GM21367 (cell line): ENCODE measurements around the gene SETD3.
A peak's percentile ranks its signal among the peaks of the same experiment; 100 is the strongest.

Source experiments
- ATAC-seq: cut with Tn5 transposase; IDR thresholded peaks from one replicate; pipeline ENCODE4 v1.9.1; 2021; ENCODE audit not compliant: unreplicated experiment

SETD3 gene

GRCh38 chr14:99460793-99461192, 19.9 kb downstream of the SETD3 start:
- ATAC-seq, result no peak

DNA sequence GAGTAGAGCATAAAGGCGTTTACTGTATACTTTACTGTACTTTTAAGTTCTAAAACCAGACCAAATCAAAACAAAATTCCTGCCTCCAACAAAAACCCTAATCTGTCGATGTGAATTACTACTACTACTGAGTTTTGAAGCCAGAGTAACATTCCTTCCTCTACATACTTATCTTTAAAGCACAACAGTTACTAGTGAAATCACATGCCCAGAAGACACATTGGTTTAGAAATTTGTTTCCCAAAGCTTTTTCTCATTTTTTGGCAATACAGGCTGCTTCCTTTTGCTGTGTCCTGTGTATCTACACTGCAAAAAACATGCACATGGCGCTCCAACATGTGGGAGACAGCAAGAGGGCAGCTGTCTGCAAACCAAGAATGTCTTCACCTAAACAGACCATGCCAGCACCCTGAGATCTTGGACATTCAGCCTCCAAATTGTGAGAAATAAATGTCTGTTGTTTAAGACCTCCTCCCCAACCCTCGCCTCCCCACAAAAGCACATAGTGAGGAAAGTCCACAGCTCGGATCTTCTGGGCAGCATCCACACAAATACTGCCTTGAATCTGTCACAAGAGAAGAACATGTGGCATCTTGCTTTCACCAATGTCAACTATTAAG, 21.1 kb downstream of the SETD3 start:
- no peak for ATAC-seq

GRCh38 chr14:99454246-99454645, 26.4 kb downstream of the SETD3 start:
- ATAC-seq, result no peak

GRCh38 chr14:99452968-99453367, 27.7 kb downstream of the SETD3 start:
- ATAC-seq, result no peak

DNA sequence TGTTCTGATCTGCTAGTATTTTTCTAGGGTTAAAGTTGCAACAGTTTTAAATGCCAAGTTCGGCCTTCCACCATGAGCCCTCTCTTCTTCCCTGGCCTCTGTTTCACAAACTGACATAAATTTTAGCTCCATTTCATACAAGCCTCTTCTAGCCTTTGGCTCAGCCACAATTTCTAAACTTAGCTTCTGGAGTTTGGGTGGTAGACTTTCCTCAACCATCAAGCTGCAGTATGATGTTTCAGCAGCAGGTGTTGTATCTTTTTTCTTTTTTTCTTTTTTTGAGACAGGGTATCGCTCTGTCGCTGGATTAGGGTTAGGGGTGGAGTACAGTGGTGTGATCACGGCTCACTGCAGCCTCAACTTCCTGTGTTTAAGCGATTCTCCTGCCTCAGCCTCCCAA, 29.4 kb downstream of the SETD3 start:
- ATAC-seq, result no peak

GRCh38 chr14:99450266-99450665, 30.4 kb downstream of the SETD3 start:
- no peak for ATAC-seq

DNA sequence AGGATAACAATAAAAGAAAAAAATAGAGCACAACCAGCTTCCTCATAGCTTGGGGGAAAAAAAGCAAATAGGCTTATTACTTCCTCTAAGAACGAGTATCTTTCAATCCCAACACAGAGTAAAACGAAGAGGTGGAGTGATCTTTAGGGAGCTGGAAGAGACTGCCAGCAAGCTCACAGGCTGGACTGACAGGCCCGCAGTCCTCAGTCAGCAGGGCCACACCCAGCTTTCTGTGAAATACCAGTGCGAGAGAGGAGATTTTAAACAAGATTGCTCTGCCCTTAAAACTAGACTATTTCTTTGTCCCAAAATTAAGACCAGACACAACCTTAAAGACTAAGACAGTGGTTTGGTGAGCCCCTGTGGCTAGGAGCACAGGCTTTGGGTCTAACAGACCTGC, 32.9 kb downstream of the SETD3 start:
- ATAC-seq, result no peak

DNA sequence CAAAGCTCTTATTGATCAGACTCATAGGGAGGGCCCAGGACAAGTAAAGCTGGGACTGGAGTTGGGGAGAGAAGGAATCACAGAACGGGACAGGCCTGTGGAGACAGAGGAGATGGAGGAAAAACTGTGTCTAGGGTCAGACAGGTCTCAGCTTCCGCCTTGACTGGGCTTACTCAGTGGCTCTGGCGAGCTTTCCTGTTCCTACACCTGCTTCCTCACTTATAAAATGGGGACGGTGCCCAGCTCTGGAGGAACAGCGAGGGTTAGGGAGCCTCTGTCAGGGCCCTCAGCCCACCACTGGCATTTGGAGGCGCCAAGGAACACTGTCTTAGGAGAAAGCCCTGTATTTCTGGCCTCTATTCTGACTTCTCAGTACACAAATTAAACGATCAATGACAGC, 34.7 kb downstream of the SETD3 start:
- no peak for ATAC-seq

DNA sequence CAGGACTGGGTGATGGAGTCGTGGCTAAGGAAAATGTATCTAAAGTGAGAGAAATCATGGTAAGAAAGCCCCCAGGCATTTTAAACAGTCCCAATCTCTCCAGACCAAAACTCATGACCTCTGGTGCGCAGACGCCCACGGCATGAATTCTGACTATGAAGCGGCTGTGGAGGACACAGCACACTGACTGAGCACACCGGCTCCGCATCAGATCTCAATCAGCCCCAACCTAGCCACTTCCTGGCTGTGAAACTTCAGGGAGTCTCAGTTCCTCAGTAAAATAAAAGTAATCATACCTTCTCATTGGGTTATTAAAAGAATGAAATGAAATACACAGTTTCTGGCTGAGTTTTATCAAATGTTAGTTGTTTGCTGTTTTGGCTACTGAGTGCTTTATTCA, 38.7 kb downstream of the SETD3 start:
- no peak for ATAC-seq

GRCh38 chr14:99441157-99441870, 39.3 kb downstream of the SETD3 start:
- no peak for ATAC-seq

- no peak for ATAC-seq
Measured at GRCh38 chr14:99440278-99440677, 40.4 kb downstream of the SETD3 start.

DNA sequence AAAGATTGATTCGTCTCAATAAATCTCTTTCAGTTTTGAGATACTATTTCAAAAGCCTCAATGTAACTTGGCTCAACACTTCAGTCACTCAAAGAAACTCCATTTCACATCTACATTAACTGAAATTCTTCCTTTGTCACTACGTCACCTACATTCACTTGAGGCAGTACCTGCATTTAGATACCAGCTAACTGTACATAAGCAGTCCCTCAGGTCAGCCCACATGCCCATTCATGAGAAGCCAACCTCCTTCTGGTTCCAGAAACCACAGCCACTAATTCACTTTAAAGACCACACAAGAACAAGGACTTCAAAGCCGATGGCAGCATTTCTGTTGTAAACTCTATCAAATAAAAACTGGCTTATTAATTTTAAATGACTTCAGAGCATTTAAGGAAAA, 43.0 kb downstream of the SETD3 start:
- ATAC-seq, result no peak

- no peak for ATAC-seq
Measured at GRCh38 chr14:99436247-99437180, 44.1 kb downstream of the SETD3 start.

- ATAC-seq, result no peak
Measured at GRCh38 chr14:99435327-99435726, 45.3 kb downstream of the SETD3 start.

DNA sequence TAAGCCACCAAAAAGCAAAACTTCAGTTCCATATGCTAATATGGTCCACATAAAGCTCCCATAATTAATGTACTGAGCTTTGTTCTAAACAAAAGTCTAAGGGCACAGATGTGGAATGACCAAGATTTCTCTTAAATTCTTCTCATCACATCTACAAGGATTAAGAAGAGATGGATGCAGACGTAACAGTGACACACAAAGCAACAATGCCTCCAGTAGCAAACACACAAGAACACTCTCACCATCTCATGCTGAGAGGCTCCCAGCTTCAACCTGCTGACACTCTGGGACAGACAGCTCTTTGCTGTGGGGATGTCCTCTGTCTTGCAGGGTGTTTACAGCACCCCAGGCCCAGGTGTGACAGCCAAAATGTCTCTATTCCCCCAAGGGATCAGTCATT, 48.2 kb downstream of the SETD3 start:
- ATAC-seq, result no peak

DNA sequence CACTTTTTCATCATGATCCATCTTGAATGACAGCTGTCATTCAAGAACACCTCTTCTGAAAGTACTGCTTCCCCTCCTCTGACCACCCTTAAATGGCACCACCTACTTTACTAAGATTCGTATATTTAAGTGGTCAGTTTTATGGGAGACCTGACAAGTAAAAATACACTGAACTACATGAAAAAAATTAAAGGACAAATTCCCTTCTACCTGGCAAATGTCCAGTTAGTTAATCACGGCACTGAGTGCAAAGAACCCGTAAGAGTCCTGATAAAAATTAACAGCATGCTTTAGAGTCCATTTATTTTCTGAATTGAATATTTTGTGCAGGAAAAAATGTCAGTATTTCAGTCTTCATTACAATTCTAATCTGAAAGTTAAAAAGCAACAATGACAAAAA, 48.7 kb downstream of the SETD3 start:
- no peak for ATAC-seq

DNA sequence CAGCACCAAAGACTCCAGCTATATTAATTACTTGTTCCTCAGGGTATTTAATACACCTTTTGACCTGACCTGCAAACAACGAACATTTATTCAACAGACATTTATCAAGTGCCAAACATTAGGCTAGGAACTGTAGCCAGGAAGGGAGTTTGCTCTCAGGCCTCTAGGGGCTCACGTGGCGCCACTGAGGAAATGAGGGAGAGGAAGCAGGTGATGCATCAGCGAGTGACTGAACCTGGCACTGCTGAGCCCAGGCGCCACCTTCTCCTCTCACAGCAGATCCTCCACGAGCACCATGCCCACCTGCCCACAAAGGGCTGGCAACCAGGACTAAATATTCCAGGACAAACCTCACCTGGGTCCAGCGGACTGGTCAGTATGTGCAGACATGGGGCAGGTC, 50.2 kb downstream of the SETD3 start:
- peak; percentile 53 for ATAC-seq

GRCh38 chr14:99427632-99428300, 52.9 kb downstream of the SETD3 start:
- no peak for ATAC-seq

- no peak for ATAC-seq
Measured at GRCh38 chr14:99426813-99427346, 53.8 kb downstream of the SETD3 start.

- ATAC-seq, result no peak
Measured at GRCh38 chr14:99426265-99426664, 54.4 kb downstream of the SETD3 start.

- ATAC-seq, result no peak
Measured at GRCh38 chr14:99425272-99425681, 55.4 kb downstream of the SETD3 start.
